ENCODE data around the gene MFN1. TPM values are rescaled to one million over a fixed set of nuclear protein-coding genes. Genes with fewer than 3 reads are reported as not detected.
A peak's percentile ranks its signal among the peaks of the same experiment; 100 is the strongest.
"Not testable (repeated sequence)": the region's sequence is repeated elsewhere in the genome, so short reads cannot be mapped to it uniquely, and the experiment has no call there.

Gene MFN1
- total and polyA plus RNA-seq, 2 experiments from 2014 or later = 19.1 to 44.7 TPM

- Histone ChIP-seq H3K4me1 (ENCODE audit: insufficient read depth) (no peaks in the 10 kb centered on the region), H3K9ac (no peak overlapping the region), H3K27ac (no peak overlapping the region), H3F3A (ENCODE audit: insufficient read depth) (no peaks in the 10 kb centered on the region), H3K4me3 (no peak overlapping the region), H3K4me2 (ENCODE audit: unreplicated experiment) (no peak overlapping the region), H3K9me2 (ENCODE audit: insufficient read depth) (no peaks in the 10 kb centered on the region), H2AFZ (no peak overlapping the region), H3K36me3 (ENCODE audit: low read depth) (no peaks in the 10 kb centered on the region), H3K9me3 (ENCODE audit: low read depth) (no peaks in the 10 kb centered on the region), H3K27me3 (replicated peaks; ENCODE audit: insufficient read depth) (no peaks in the 10 kb centered on the region), H4K20me1 (ENCODE audit: insufficient read depth) (no peaks in the 10 kb centered on the region), H3K79me2 (ENCODE audit: insufficient read depth) (no peaks in the 10 kb centered on the region)
- no peak for TF ChIP-seq EZH2phosphoT487 (IDR thresholded peaks at IDR 0.05; ENCODE audit: insufficient read depth, low read depth)
- TF ChIP-seq EZH2 (IDR thresholded peaks at IDR 0.05; ENCODE audit: insufficient read depth, poor library complexity, severe bottlenecking) = no peak
- no peak for DNase-seq
- in situ Hi-C loops (cut with MboI) = loop anchor here (25.0 kb wide), 1 partner anchor 864 kb away; no protein-coding TSS in a partner anchor
- 58 to 61% methylated on average over 3 of the region's 3 CpGs for WGBS, 2 experiments (ENCODE audit: low coverage in 1 of 2, low lambda C conversion rate in 2 of 2, missing lambda C conversion rate in 2 of 2)
Observed at GRCh38 chr3:179301645-179302044, 45.9 kb upstream of the MFN1 start.

- no peak for DNase-seq
- Histone ChIP-seq H3K9me2 (ENCODE audit: insufficient read depth) (no peaks in the 10 kb centered on the region), H3K4me2 (ENCODE audit: unreplicated experiment) (no peak overlapping the region), H3K9ac (no peak overlapping the region), H3F3A (ENCODE audit: insufficient read depth) (no peaks in the 10 kb centered on the region), H3K36me3 (ENCODE audit: low read depth) (no peaks in the 10 kb centered on the region), H3K4me1 (ENCODE audit: insufficient read depth) (no peaks in the 10 kb centered on the region), H3K27ac (no peak overlapping the region), H4K20me1 (ENCODE audit: insufficient read depth) (no peaks in the 10 kb centered on the region), H3K4me3 (no peak overlapping the region), H3K27me3 (replicated peaks; ENCODE audit: insufficient read depth) (no peaks in the 10 kb centered on the region), H3K9me3 (ENCODE audit: low read depth) (no peaks in the 10 kb centered on the region), H2AFZ (no peak overlapping the region), H3K79me2 (ENCODE audit: insufficient read depth) (no peaks in the 10 kb centered on the region)
- TF ChIP-seq EZH2phosphoT487 (IDR thresholded peaks at IDR 0.05; ENCODE audit: insufficient read depth, low read depth) (no peak), EZH2 (IDR thresholded peaks at IDR 0.05; ENCODE audit: insufficient read depth, poor library complexity, severe bottlenecking) (no peak)
- 73 to 79% methylated on average over 7 of the region's 7 CpGs for WGBS, 2 experiments (ENCODE audit: low coverage in 1 of 2, low lambda C conversion rate in 2 of 2, missing lambda C conversion rate in 2 of 2)
- in situ Hi-C loops (cut with MboI) = loop anchor here (25.0 kb wide), 1 partner anchor 865 kb away; no protein-coding TSS in a partner anchor
Observed at GRCh38 chr3:179302111-179302510, 45.4 kb upstream of the MFN1 start.

DNA sequence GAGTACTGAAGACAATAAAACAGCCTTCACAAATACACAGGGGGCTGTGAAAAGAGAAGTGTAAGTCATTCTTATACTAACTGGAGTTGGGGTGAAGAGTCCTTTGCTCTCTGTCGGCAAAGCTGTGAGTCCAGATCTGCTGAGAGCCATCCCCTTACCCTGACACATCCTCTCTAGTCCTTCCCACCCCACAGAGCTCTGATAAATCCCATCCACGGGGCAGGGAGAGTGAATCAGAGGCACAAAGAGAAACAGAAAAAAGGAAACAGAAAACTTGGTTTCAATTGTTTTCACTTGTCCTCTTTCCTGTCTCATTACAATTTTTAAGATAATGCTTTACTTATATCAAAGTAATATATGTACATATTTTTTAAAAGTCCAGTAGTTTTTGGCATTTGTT is 42.9 kb upstream of the MFN1 start:
- H2AFZ ChIP-seq = peak overlapping the region; percentile 49; the same call in 1 of the 2 replicates
- H3F3A ChIP-seq (ENCODE audit: insufficient read depth) = no peaks in the 10 kb centered on the region
- DNase-seq = peak; percentile 25
- no peaks in the 10 kb centered on the region for H3K4me1 ChIP-seq (ENCODE audit: insufficient read depth)
- no peak overlapping the region for H3K4me3 ChIP-seq
- 24 to 25% methylated on average over 2 of the region's 2 CpGs for WGBS, 2 experiments (ENCODE audit: low coverage in 1 of 2, low lambda C conversion rate in 2 of 2, missing lambda C conversion rate in 2 of 2)
- H3K9ac ChIP-seq = no peak overlapping the region
- no peak overlapping the region for H3K27ac ChIP-seq
- TF ChIP-seq EZH2 (IDR thresholded peaks at IDR 0.05; ENCODE audit: insufficient read depth, poor library complexity, severe bottlenecking) (no peak), EZH2phosphoT487 (IDR thresholded peaks at IDR 0.05; ENCODE audit: insufficient read depth, low read depth) (no peak)
- in situ Hi-C loops (cut with MboI) = loop anchor here (25.0 kb wide), 1 partner anchor 867 kb away; no protein-coding TSS in a partner anchor
- peak overlapping the region; percentile 7 for H3K4me2 ChIP-seq (ENCODE audit: unreplicated experiment)
- H3K27me3 ChIP-seq (replicated peaks; ENCODE audit: insufficient read depth) = no peaks in the 10 kb centered on the region
- no peaks in the 10 kb centered on the region for H4K20me1 ChIP-seq (ENCODE audit: insufficient read depth)
- H3K36me3 ChIP-seq (ENCODE audit: low read depth) = no peaks in the 10 kb centered on the region
- H3K9me3 ChIP-seq (ENCODE audit: low read depth) = no peaks in the 10 kb centered on the region
- H3K79me2 ChIP-seq (ENCODE audit: insufficient read depth) = no peaks in the 10 kb centered on the region
- no peaks in the 10 kb centered on the region for H3K9me2 ChIP-seq (ENCODE audit: insufficient read depth)

DNA sequence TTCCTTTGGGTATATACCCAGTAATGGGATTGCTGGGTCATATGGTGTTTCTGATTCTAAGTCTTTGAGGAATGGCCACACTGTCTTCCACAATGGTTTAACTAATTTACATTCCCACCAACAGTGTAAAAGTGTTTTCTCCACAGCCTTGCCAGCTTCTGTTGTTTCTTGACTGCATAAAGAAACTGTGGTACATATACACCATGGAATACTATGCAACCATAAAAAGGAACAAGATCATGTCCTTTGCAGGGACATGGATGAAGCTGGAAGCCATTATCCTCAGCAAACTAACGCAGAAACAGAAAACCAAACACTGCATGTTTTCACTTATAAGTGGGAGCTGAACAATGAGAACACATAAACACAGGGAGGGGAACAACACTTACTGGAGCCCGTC is 40.1 kb upstream of the MFN1 start:
- in situ Hi-C loops (cut with MboI) = loop anchor here (25.0 kb wide), 1 partner anchor 870 kb away; no protein-coding TSS in a partner anchor

GRCh38 chr3:179308001-179308400 is 39.5 kb upstream of the MFN1 start:
- no peaks in the 10 kb centered on the region for H3K9me2 ChIP-seq (ENCODE audit: insufficient read depth)
- in situ Hi-C loops (cut with MboI) = loop anchor here (25.0 kb wide), 1 partner anchor 871 kb away; no protein-coding TSS in a partner anchor
- peak; percentile 28 for DNase-seq

More for the DNA sequence above, 40.1 kb upstream of the MFN1 start:
- not testable (repeated sequence) for H3K79me2 ChIP-seq (ENCODE audit: insufficient read depth); H3K9me3 ChIP-seq (ENCODE audit: low read depth); H3K27ac ChIP-seq; H3K9ac ChIP-seq; H4K20me1 ChIP-seq (ENCODE audit: insufficient read depth); H3K9me2 ChIP-seq (ENCODE audit: insufficient read depth); H3K4me2 ChIP-seq (ENCODE audit: unreplicated experiment); H3K4me3 ChIP-seq; H2AFZ ChIP-seq; H3K36me3 ChIP-seq (ENCODE audit: low read depth); H3K27me3 ChIP-seq (replicated peaks; ENCODE audit: insufficient read depth); H3F3A ChIP-seq (ENCODE audit: insufficient read depth); H3K4me1 ChIP-seq (ENCODE audit: insufficient read depth); DNase-seq
- WGBS, 2 experiments (ENCODE audit: low coverage in 1 of 2, low lambda C conversion rate in 2 of 2, missing lambda C conversion rate in 2 of 2) = 9 to 17% methylated on average over 2 of the region's 2 CpGs

More at GRCh38 chr3:179308001-179308400, 39.5 kb upstream of the MFN1 start:
- TF ChIP-seq EZH2phosphoT487 (IDR thresholded peaks at IDR 0.05; ENCODE audit: insufficient read depth, low read depth) = no peak
- H3K79me2 ChIP-seq (ENCODE audit: insufficient read depth) = no peaks in the 10 kb centered on the region
- no peak overlapping the region for H2AFZ ChIP-seq
- no peak overlapping the region for H3K4me2 ChIP-seq (ENCODE audit: unreplicated experiment)
- no peaks in the 10 kb centered on the region for H3K27me3 ChIP-seq (replicated peaks; ENCODE audit: insufficient read depth)
- no peaks in the 10 kb centered on the region for H4K20me1 ChIP-seq (ENCODE audit: insufficient read depth)
- H3K4me3 ChIP-seq = no peak overlapping the region
- H3K4me1 ChIP-seq (ENCODE audit: insufficient read depth) = no peaks in the 10 kb centered on the region
- H3K9me3 ChIP-seq (ENCODE audit: low read depth) = no peaks in the 10 kb centered on the region
- H3K27ac ChIP-seq = no peak overlapping the region
- H3F3A ChIP-seq (ENCODE audit: insufficient read depth) = no peaks in the 10 kb centered on the region
- no peaks in the 10 kb centered on the region for H3K36me3 ChIP-seq (ENCODE audit: low read depth)
- no peak overlapping the region for H3K9ac ChIP-seq
